ENCODE results near the gene PCDHGB6.

PCDHGB6 gene

GRCh38 chr5:141420855-141421488 is 13.2 kb downstream of the PCDHGB6 start, which contains the start of gene PCDHGA11 (continued):
- TF ChIP-seq ZNF658 (tag by site-specific recombination; IDR thresholded peaks at IDR 0.05), result no peak
- 0 out of 2 replicates have a peak, but pooled peaks have one; percentile 28 for TF ChIP-seq SP7 (tag by site-specific recombination; IDR thresholded peaks at IDR 0.05)
- TF ChIP-seq ZNF664 (tag by site-specific recombination; IDR thresholded peaks at IDR 0.05), result no peak
- no peak for TF ChIP-seq ZBTB6 (tag by site-specific recombination; IDR thresholded peaks at IDR 0.05)
- no peak for TF ChIP-seq KLF1 (tag by site-specific recombination; IDR thresholded peaks at IDR 0.05)
- no peak for TF ChIP-seq ZNF513 (tag by site-specific recombination; IDR thresholded peaks at IDR 0.05)
- TF ChIP-seq SP3 (tag by site-specific recombination; IDR thresholded peaks at IDR 0.05), result no peak
- TF ChIP-seq ZNF660 (tag by site-specific recombination; IDR thresholded peaks at IDR 0.05), result peak; percentile 64
- peak; percentile 70 for TF ChIP-seq ZNF2 (tag by site-specific recombination; IDR thresholded peaks at IDR 0.05)
- no peak for TF ChIP-seq ZNF148 (tag by site-specific recombination; IDR thresholded peaks at IDR 0.05; ENCODE audit: borderline replicate concordance)
- TF ChIP-seq SCRT2 (tag by site-specific recombination; IDR thresholded peaks at IDR 0.05), result no peak
- TF ChIP-seq KLF9 (tag by site-specific recombination; IDR thresholded peaks at IDR 0.05; ENCODE audit: low read depth), result no peak
- TF ChIP-seq ZNF423 (tag by site-specific recombination; IDR thresholded peaks at IDR 0.05), result no peak
- no peak for TF ChIP-seq GLI4 (tag by site-specific recombination; IDR thresholded peaks at IDR 0.05)
- TF ChIP-seq ZBTB11 (tag by site-specific recombination; conservative IDR thresholded peaks at IDR 0.05; ENCODE audit: low read depth), result no peak
- TF ChIP-seq ZNF19 (tag by site-specific recombination; IDR thresholded peaks at IDR 0.05; ENCODE audit: low read depth), result no peak
- TF ChIP-seq ZNF146 (tag by site-specific recombination; IDR thresholded peaks at IDR 0.05), result no peak
- peak; percentile 60; the same call in 1 of the 2 replicates for TF ChIP-seq ZNF10 (tag by site-specific recombination; IDR thresholded peaks at IDR 0.05)
- TF ChIP-seq ZNF335 (tag by site-specific recombination; conservative IDR thresholded peaks at IDR 0.05), result 0 out of 2 replicates have a peak, but pooled peaks have one; percentile 20
- TF ChIP-seq ZNF549 (tag by site-specific recombination; IDR thresholded peaks at IDR 0.05), result no peak
- no peak for TF ChIP-seq ZNF768 (tag by site-specific recombination; IDR thresholded peaks at IDR 0.05)
- TF ChIP-seq ZNF561 (tag by site-specific recombination; IDR thresholded peaks at IDR 0.05; ENCODE audit: borderline replicate concordance), result no peak
- TF ChIP-seq KLF10 (tag by site-specific recombination; IDR thresholded peaks at IDR 0.05), result no peak
- peak; percentile 59 for TF ChIP-seq CTCF (tag by site-specific recombination; IDR thresholded peaks at IDR 0.05)
- TF ChIP-seq IKZF3 (tag by site-specific recombination; IDR thresholded peaks at IDR 0.05), result no peak
- TF ChIP-seq ZBTB20 (tag by site-specific recombination; IDR thresholded peaks at IDR 0.05), result peak; percentile 22; the same call in 1 of the 2 replicates
- TF ChIP-seq ZNF221 (tag by site-specific recombination; IDR thresholded peaks at IDR 0.05; ENCODE audit: borderline replicate concordance), result no peak
- no peak for TF ChIP-seq ZNF792 (tag by site-specific recombination; IDR thresholded peaks at IDR 0.05)
- TF ChIP-seq ZNF302 (tag by site-specific recombination; IDR thresholded peaks at IDR 0.05; ENCODE audit: low read depth), result no peak
- no peak for TF ChIP-seq ZSCAN5A (tag by site-specific recombination; IDR thresholded peaks at IDR 0.05)
